ENCODE data around the gene RAC3.

Gene RAC3

GRCh38 chr17:82065193-82065637 lies 33.7 kb downstream of the RAC3 start:
- in situ Hi-C loops (cut with MboI; ENCODE audit: low sequenced_read_pairs) = no loop called here

- in situ Hi-C loops (cut with MboI; ENCODE audit: low sequenced_read_pairs) = no loop called here
Measured at GRCh38 chr17:82065638-82066303, 34.3 kb downstream of the RAC3 start, which contains the start of gene DUS1L. Gene DUS1L, minus strand, starts transcription at chr17:82065804. Its CDS starts 745 bp downstream, at chr17:82065059.

GRCh38 chr17:82070611-82071010 lies 39.1 kb downstream of the RAC3 start:
- in situ Hi-C loops (cut with MboI; ENCODE audit: low sequenced_read_pairs) = no loop called here

- in situ Hi-C loops (cut with MboI; ENCODE audit: low sequenced_read_pairs) = no loop called here
Measured at GRCh38 chr17:82072827-82073226, 41.3 kb downstream of the RAC3 start.

GRCh38 chr17:82073446-82073845 lies 42.0 kb downstream of the RAC3 start:
- in situ Hi-C loops (cut with MboI; ENCODE audit: low sequenced_read_pairs) = no loop called here

GRCh38 chr17:82076018-82076784 lies 44.7 kb downstream of the RAC3 start:
- in situ Hi-C loops (cut with MboI; ENCODE audit: low sequenced_read_pairs) = no loop called here

- in situ Hi-C loops (cut with MboI; ENCODE audit: low sequenced_read_pairs) = no loop called here
Measured at GRCh38 chr17:82076785-82077591, 45.5 kb downstream of the RAC3 start.

- in situ Hi-C loops (cut with MboI; ENCODE audit: low sequenced_read_pairs) = no loop called here
Measured at GRCh38 chr17:82077617-82078358, 46.3 kb downstream of the RAC3 start.

- in situ Hi-C loops (cut with MboI; ENCODE audit: low sequenced_read_pairs) = no loop called here
Measured at GRCh38 chr17:82078433-82078832, 47.0 kb downstream of the RAC3 start.

- in situ Hi-C loops (cut with MboI; ENCODE audit: low sequenced_read_pairs) = no loop called here
Measured at GRCh38 chr17:82079001-82079677, 47.7 kb downstream of the RAC3 start.

GRCh38 chr17:82080048-82080788 lies 48.7 kb downstream of the RAC3 start:
- in situ Hi-C loops (cut with MboI; ENCODE audit: low sequenced_read_pairs) = no loop called here

GRCh38 chr17:82080789-82081464 lies 49.4 kb downstream of the RAC3 start:
- in situ Hi-C loops (cut with MboI; ENCODE audit: low sequenced_read_pairs) = no loop called here

GRCh38 chr17:82081546-82081945 lies 50.1 kb downstream of the RAC3 start:
- in situ Hi-C loops (cut with MboI; ENCODE audit: low sequenced_read_pairs) = no loop called here

- in situ Hi-C loops (cut with MboI; ENCODE audit: low sequenced_read_pairs) = no loop called here
Measured at GRCh38 chr17:82081966-82082365, 50.5 kb downstream of the RAC3 start.

- in situ Hi-C loops (cut with MboI; ENCODE audit: low sequenced_read_pairs) = no loop called here
Measured at GRCh38 chr17:82082456-82082855, 51.0 kb downstream of the RAC3 start.

GRCh38 chr17:82083009-82083408 lies 51.5 kb downstream of the RAC3 start:
- in situ Hi-C loops (cut with MboI; ENCODE audit: low sequenced_read_pairs) = no loop called here

Data from hTERT RPE-1 (cell line).